GM12878 (cell line): ENCODE data around the gene PRICKLE3. TPM values are rescaled to one million over a fixed set of nuclear protein-coding genes. Genes with fewer than 3 reads are reported as not detected.
"Not testable (repeated sequence)": the region's sequence is repeated elsewhere in the genome, so short reads cannot be mapped to it uniquely, and the experiment has no call there.

Experiments used
- ATAC-seq: fragments of 200-7000 bp; cut with Tn5 transposase; 3 replicates; pipeline ENCODE4 v1.9.1; 2020; ENCODE audit warnings: mild to moderate bottlenecking, moderate library complexity
- BruUV-seq: library from RNA; stranded (reverse); fragments of 400-500 nt; replicated peaks from 2 replicates; lab custom pipeline; 2021; lab: Mats Ljungman, UMichigan
- CTCF ChIA-PET: fragments of 300-600 bp; sonication (Branson Sonifier 250); formaldehyde crosslinking; extraction: SDS; loops from one replicate; lab custom pipeline; 2021; ENCODE audit warnings: inconsistent platforms; lab: Yijun Ruan, JAX
- POLR2A ChIA-PET: fragments of 350-600 bp; formaldehyde crosslinking; extraction: SDS; loops from one replicate; lab custom pipeline; 2021; ENCODE audit warnings: inconsistent platforms; lab: Charles Lee
- RAD21 ChIA-PET: fragments of 300-600 bp; sonication (Branson Sonifier 250); formaldehyde crosslinking; loops from one replicate; lab custom pipeline; 2023; ENCODE audit warnings: antibody characterized with exemption; ENCODE audit not compliant: unreplicated experiment; lab: Charles Lee
- SMC1A ChIA-PET: fragments of 300-600 bp; sonication (Branson Sonifier 250); formaldehyde crosslinking; loops from one replicate; lab custom pipeline; 2023; ENCODE audit not compliant: unreplicated experiment, uncharacterized antibody; lab: Charles Lee
- DNase-seq: peaks from one replicate; pipeline ENCODE4 v3.0.0-alpha.2; 2011; ENCODE audit warnings: low read depth, low spot score
- FAIRE-seq: peaks from 3 replicates; lab custom pipeline; 2011; peaks lifted over from hg19 to GRCh38; lab: Jason Lieb, UNC
- H2AFZ ChIP-seq: 2 replicates; pipeline ENCODE4 v1.6.0; 2011; ENCODE audit warnings: low read depth, low read length, control low read depth; ENCODE audit not compliant: control insufficient read depth
- H3K27ac ChIP-seq: 2 replicates; pipeline ENCODE4 v1.5.1; 2011; ENCODE audit warnings: control low read depth; ENCODE audit not compliant: control insufficient read depth, insufficient read depth
- H3K27me3 ChIP-seq, 2 experiments: replicated peaks in 1 of 2; 2 replicates each; pipeline versions ENCODE4 v1.6.0 to v1.6.1; 2011; ENCODE audit warnings: low read length in 1 of 2; ENCODE audit not compliant: control insufficient read depth in 2 of 2, insufficient read depth in 2 of 2
- H3K36me3 ChIP-seq, 2 experiments: 2 replicates each; pipeline ENCODE4 v1.5.1; 2011; ENCODE audit warnings: low read length in 1 of 2; ENCODE audit not compliant: control insufficient read depth in 2 of 2, insufficient read depth in 2 of 2
- H3K4me1 ChIP-seq: 2 replicates; pipeline ENCODE4 v1.6.1; 2011; ENCODE audit warnings: mild to moderate bottlenecking, low read length, moderate library complexity, mixed read lengths; ENCODE audit not compliant: control insufficient read depth, insufficient read depth
- H3K4me2 ChIP-seq: 2 replicates; pipeline ENCODE4 v1.6.0; 2011; ENCODE audit warnings: control low read depth; ENCODE audit not compliant: control insufficient read depth, insufficient read depth
- H3K4me3 ChIP-seq: fragments of 200-600 bp; sonication (generic); 2 replicates; pipeline ENCODE4 v1.5.1; 2016
- H3K79me2 ChIP-seq: 2 replicates; pipeline ENCODE4 v1.6.0; 2011; ENCODE audit warnings: low read length; ENCODE audit not compliant: control insufficient read depth, insufficient read depth
- H3K9ac ChIP-seq: 2 replicates; pipeline ENCODE4 v1.8.0; 2011; ENCODE audit warnings: low read length, control low read depth, mixed read lengths; ENCODE audit not compliant: control insufficient read depth, insufficient read depth
- H3K9me3 ChIP-seq: replicated peaks from 3 replicates; pipeline ENCODE4 v1.5.1; 2011; ENCODE audit warnings: mild to moderate bottlenecking, low read length; ENCODE audit not compliant: control insufficient read depth, insufficient read depth
- H4K20me1 ChIP-seq: 2 replicates; pipeline ENCODE4 v1.6.0; 2011; ENCODE audit not compliant: control insufficient read depth, insufficient read depth
- ATF7 ChIP-seq: fragments of 450-650 bp; IDR thresholded peaks from 2 replicates; pipeline ENCODE4 v1.6.1; 2016; ENCODE audit warnings: low read depth, mild to moderate bottlenecking
- BCLAF1 ChIP-seq: fragments of 450-650 bp; IDR thresholded peaks from 2 replicates; pipeline ENCODE4 v1.6.1; 2017; ENCODE audit warnings: antibody characterized with exemption, mild to moderate bottlenecking, moderate library complexity
- MXI1 ChIP-seq: fragments of 150-350 bp; IDR thresholded peaks from 2 replicates; pipeline ENCODE4 v1.6.1; 2011; ENCODE audit warnings: low read depth, mild to moderate bottlenecking, inconsistent platforms, low read length, improper control_type of control experiment
- PKNOX1 ChIP-seq: fragments of 450-650 bp; IDR thresholded peaks from 2 replicates; pipeline ENCODE4 v1.6.1; 2016; ENCODE audit warnings: mild to moderate bottlenecking
- ZBED1 ChIP-seq: IDR thresholded peaks from 2 replicates; pipeline ENCODE4 v1.6.1; 2016; ENCODE audit warnings: borderline replicate concordance
- WGBS: methylation state at CpG from one replicate; pipeline ENCODE4 v1.1.6; 2016; ENCODE audit warnings: low lambda C conversion rate; ENCODE audit not compliant: insufficient replicate concordance, insufficient coverage; ENCODE audit errors: missing lambda C conversion rate; 5-methylcytosine and 5-hydroxymethylcytosine counted together
- in situ Hi-C: fragments of 300-500 bp; cut with MboI; formaldehyde crosslinking; loops from 9 replicates; pipeline ENCODE4 v1.14.3; 2018; ENCODE audit warnings: mixed read lengths
- intact Hi-C: fragments of 100-400 bp; cut with micrococcal nuclease; formaldehyde crosslinking; loops from one replicate; pipeline ENCODE4 v1.14.2; 2022; ENCODE audit not compliant: unreplicated experiment
- polyA plus RNA-seq, 11 experiments: library from polyadenylated mRNA; depleted of rRNA in 4 of 11; unstranded in 6 of 11; stranded (reverse) in 5 of 11; fragments of >200 nt; fragmentation: Nextera tagmentation in 4 of 11; fragmentation: Illumina TruSeq in 1 of 11; extraction: Ambion mirVana in 4 of 11; extraction: Trizol in 1 of 11; gene quantifications; 1 replicate in 1 of 11; 2 replicates in 10 of 11; pipeline versions ENCODE4 v1.2.1 to v1.2.3, GENCODE V29; 2011 to 2016; ENCODE audit warnings: inconsistent platforms in 2 of 11, missing spikeins in 2 of 11, low read depth in 1 of 11
- total RNA-seq, 4 experiments: library from RNA; depleted of rRNA in 3 of 4; stranded (reverse); fragments of >200 nt in 3 of 4; fragmentation: Illumina TruSeq in 1 of 4; extraction: Trizol in 1 of 4; gene quantifications; 2 replicates each; pipeline versions ENCODE4 v1.2.1 to v1.2.3, GENCODE V29; 2013 to 2021

Gene PRICKLE3
- total and polyA plus RNA-seq, 10 of the 15 experiments (the other 5 are each of a cell fraction or from before 2014, with no cell fraction given): 0.69 to 17.4 (median 7.6) TPM

- no peak for TF ChIP-seq BCLAF1
- no peak for TF ChIP-seq ZBED1
Observed at GRCh38 chrX:49175435-49176274, 10.5 kb downstream of the PRICKLE3 start (continued).

- H3K4me3 ChIP-seq: no peak overlapping the region
- BruUV-seq: no TSS peak
- in situ Hi-C loops: no loop called here
Observed at GRCh38 chrX:49174723-49175122, 11.4 kb downstream of the PRICKLE3 start.

GRCh38 chrX:49173544-49173943 is 12.6 kb downstream of the PRICKLE3 start:
- H3K36me3 ChIP-seq, intact Hi-C loops, H3K27me3 ChIP-seq, H3K9ac ChIP-seq, H3K9me3 ChIP-seq, POLR2A ChIA-PET, RAD21 ChIA-PET, ATAC-seq, FAIRE-seq, BruUV-seq, DNase-seq, H3K27ac ChIP-seq, H2AFZ ChIP-seq, in situ Hi-C loops, H3K79me2 ChIP-seq, H4K20me1 ChIP-seq: not testable (repeated sequence)
- WGBS: 68% methylated on average over 8 of the region's 8 CpGs
- H3K4me2 ChIP-seq: peak overlapping the region; percentile 72; the same call in 1 of the 2 replicates
- H3K4me1 ChIP-seq: peaks cover 14% of the 10 kb centered on the region; the same call in 1 of the 2 replicates
- H3K4me3 ChIP-seq: 0 out of 2 replicates have a peak overlapping the region, but pooled peaks have one; percentile 73
- ChIA-PET CTCF (interaction anchor here (1.1 to 2.4 kb wide), 2 partner anchors 17 to 19 kb away, joined by 3 to 8 read pairs; no protein-coding TSS in a partner anchor), SMC1A (interaction anchor here (2.6 kb wide), 1 partner anchor 16 kb away, joined by 7 read pairs; no protein-coding TSS in a partner anchor)

More at GRCh38 chrX:49174723-49175122, 11.4 kb downstream of the PRICKLE3 start:
- SMC1A ChIA-PET: no interaction called here
- no peaks in the 10 kb centered on the region; a peak in 3 of 4 replicates for H3K36me3 ChIP-seq
- H2AFZ ChIP-seq: no peak overlapping the region
- H3K9ac ChIP-seq: no peak overlapping the region
- CTCF ChIA-PET: no interaction called here
- no peak overlapping the region for H3K27ac ChIP-seq
- no peak overlapping the region for H3K4me2 ChIP-seq
- intact Hi-C loops: no loop called here
- FAIRE-seq (no peak), DNase-seq (no peak), ATAC-seq (no peak)
- TF ChIP-seq MXI1: no peak
- TF ChIP-seq PKNOX1: peak; percentile 53; the same call in 1 of the 2 replicates
- TF ChIP-seq ATF7: no peak
- no peaks in the 10 kb centered on the region for H4K20me1 ChIP-seq
- POLR2A ChIA-PET: interaction anchor here (0.6 kb wide), 1 partner anchor 75 kb away, joined by 3 read pairs; no protein-coding TSS in a partner anchor
- RAD21 ChIA-PET: no interaction called here
- H3K27me3 ChIP-seq: no peaks in the 10 kb centered on the region
- 76% methylated on average over 3 of the region's 3 CpGs for WGBS
- H3K9me3 ChIP-seq: no peaks in the 10 kb centered on the region; the same call in 2 of the 3 replicates
- peaks cover 6% of the 10 kb centered on the region for H3K79me2 ChIP-seq
- H3K4me1 ChIP-seq: peaks cover 6% of the 10 kb centered on the region; the same call in 1 of the 2 replicates
